Mammary epithelial cell (primary cell): Measurements from ENCODE around the gene PTGES2.

ENCODE experiments used
- CTCF ChIP-seq, 2 donors: IDR thresholded peaks in 1 of 2; conservative IDR thresholded peaks in 1 of 2; 2 replicates each; pipeline ENCODE4 v1.5.1; 2011 to 2012; ENCODE audit warnings: inconsistent platforms in 2 of 2, low read length in 2 of 2, mild to moderate bottlenecking in 2 of 2, control low read depth in 1 of 2, low read depth in 1 of 2; ENCODE audit not compliant: insufficient read depth in 1 of 2; ENCODE audit errors: extremely low read depth in 1 of 2
- EZH2 ChIP-seq: IDR thresholded peaks from 2 replicates; pipeline ENCODE4 v1.6.1; 2012; ENCODE audit warnings: low read length, inconsistent platforms, borderline replicate concordance

- TF ChIP-seq CTCF (conservative IDR thresholded peaks at IDR 0.05 in 1 of 2, IDR thresholded peaks at IDR 0.05 in 1 of 2; ENCODE audit: extremely low read depth in 1 of 2, insufficient read depth in 1 of 2, low read depth in 1 of 2, low read length in 2 of 2) (no peak), EZH2 (no peak)
These were observed 33.1 kb upstream of the PTGES2 start for GRCh38 chr9:128160603-128160987.
